Neural cell (in vitro differentiated cells): ENCODE measurements around the gene KCNIP4. TPM values are rescaled to one million over a fixed set of nuclear protein-coding genes. Genes with fewer than 3 reads are reported as not detected.

Experiments
- H2AFZ ChIP-seq: fragments of 200-600, 300-800 bp; sonication (generic), shearing (Covaris generic); 2 replicates; pipeline ENCODE4 v1.6.0; 2014; ENCODE audit warnings: low read depth, mild to moderate bottlenecking, antibody characterized with exemption, low read length, moderate library complexity
- H3F3A ChIP-seq: fragments of 200-600 bp; shearing (Covaris generic); 2 replicates; pipeline ENCODE4 v1.6.1; 2016; ENCODE audit warnings: mild to moderate bottlenecking, moderate library complexity, mixed read lengths, antibody characterized with exemption, low read length; ENCODE audit not compliant: insufficient read depth, poor library complexity, severe bottlenecking
- H3K27ac ChIP-seq: fragments of 200-600, 300-800 bp; sonication (generic), shearing (Covaris generic); 2 replicates; pipeline ENCODE4 v1.5.1; 2014; ENCODE audit warnings: mild to moderate bottlenecking, low read length, moderate library complexity
- H3K27me3 ChIP-seq: fragments of 300-800, 200-600 bp; sonication (generic), shearing (Covaris generic); 2 replicates; pipeline ENCODE4 v1.6.0; 2014; ENCODE audit warnings: mild to moderate bottlenecking, low read depth, low read length, moderate library complexity; ENCODE audit not compliant: insufficient read depth
- H3K36me3 ChIP-seq: fragments of 300-800, 200-600 bp; sonication (generic), shearing (Covaris generic); 2 replicates; pipeline ENCODE4 v1.5.1; 2014; ENCODE audit warnings: mild to moderate bottlenecking, antibody characterized with exemption, low read length, moderate library complexity; ENCODE audit not compliant: insufficient read depth
- H3K4me2 ChIP-seq: fragments of 300-800, 200-600 bp; sonication (generic), shearing (Covaris generic); 2 replicates; pipeline ENCODE4 v1.6.0; 2014; ENCODE audit warnings: mild to moderate bottlenecking, low read length
- H3K4me3 ChIP-seq: fragments of 300-800, 200-600 bp; sonication (generic), shearing (Covaris generic); 2 replicates; pipeline ENCODE4 v1.5.1; 2014; ENCODE audit warnings: mild to moderate bottlenecking, low read length, moderate library complexity
- H3K79me2 ChIP-seq: fragments of 200-600 bp; shearing (Covaris generic); replicated peaks from 2 replicates; pipeline ENCODE4 v1.6.0; 2014; ENCODE audit warnings: mild to moderate bottlenecking, low read length, moderate library complexity; ENCODE audit not compliant: insufficient read depth
- H3K9ac ChIP-seq: fragments of 300-800, 200-600 bp; sonication (generic), shearing (Covaris generic); 2 replicates; pipeline ENCODE4 v1.6.1; 2016; ENCODE audit warnings: mild to moderate bottlenecking, low read length, mixed read lengths
- H3K9me2 ChIP-seq: fragments of 200-600 bp; shearing (Covaris generic); 2 replicates; pipeline ENCODE4 v1.6.1; 2016; ENCODE audit warnings: mild to moderate bottlenecking, low read length, mixed read lengths; ENCODE audit not compliant: insufficient read depth
- H3K9me3 ChIP-seq: fragments of 200-600, 300-800 bp; sonication (generic), shearing (Covaris generic); 2 replicates; pipeline ENCODE4 v1.6.1; 2016; ENCODE audit warnings: mild to moderate bottlenecking, mixed run types, low read length, moderate library complexity, mixed read lengths
- H4K20me1 ChIP-seq: fragments of 200-600 bp; shearing (Covaris generic); 2 replicates; pipeline ENCODE4 v1.6.1; 2016; ENCODE audit warnings: mild to moderate bottlenecking, mixed run types; ENCODE audit not compliant: insufficient read depth
- EP300 ChIP-seq: fragments of 450-650 bp; conservative IDR thresholded peaks from 2 replicates; pipeline ENCODE4 v1.6.1; 2014; ENCODE audit warnings: antibody characterized with exemption, mild to moderate bottlenecking, moderate library complexity; ENCODE audit not compliant: poor library complexity, severe bottlenecking
- EZH2 ChIP-seq: fragments of 200-600, 300-800 bp; shearing (Covaris generic), sonication (generic); IDR thresholded peaks from 2 replicates; pipeline ENCODE4 v1.6.1; 2014; ENCODE audit warnings: antibody characterized with exemption, low read length, borderline replicate concordance, mild to moderate bottlenecking; ENCODE audit not compliant: insufficient read depth, poor library complexity, severe bottlenecking
- MXI1 ChIP-seq: fragments of 450-650 bp; conservative IDR thresholded peaks from 2 replicates; pipeline ENCODE4 v1.6.1; 2014; ENCODE audit warnings: antibody characterized with exemption, mild to moderate bottlenecking; ENCODE audit not compliant: poor library complexity, severe bottlenecking
- POLR2AphosphoS5 ChIP-seq: IDR thresholded peaks from 2 replicates; pipeline ENCODE4 v1.6.1; 2012
- RAD21 ChIP-seq: fragments of 450-650 bp; conservative IDR thresholded peaks from 2 replicates; pipeline ENCODE4 v1.6.1; 2014; ENCODE audit warnings: antibody characterized with exemption, mild to moderate bottlenecking, moderate library complexity
- REST ChIP-seq: IDR thresholded peaks from 2 replicates; pipeline ENCODE4 v1.6.1; 2012; ENCODE audit warnings: borderline replicate concordance
- SMC3 ChIP-seq: fragments of 450-650 bp; conservative IDR thresholded peaks from 2 replicates; pipeline ENCODE4 v1.6.1; 2014; ENCODE audit warnings: antibody characterized with exemption, mild to moderate bottlenecking, moderate library complexity; ENCODE audit not compliant: poor library complexity
- TAF1 ChIP-seq: IDR thresholded peaks from 2 replicates; pipeline ENCODE4 v1.6.1; 2012; ENCODE audit warnings: low read depth
- polyA plus RNA-seq: library from polyadenylated mRNA; depleted of rRNA; stranded (reverse); fragments of >200 nt; gene quantifications from 2 replicates; pipeline ENCODE4 v1.2.3, GENCODE V29; 2014
- TF ChIP-seq, protein P1 (sequence below): fragments of 450-650 bp; IDR thresholded peaks from 2 replicates; pipeline ENCODE4 v1.5.1; 2014; ENCODE audit warnings: antibody characterized with exemption, mild to moderate bottlenecking, moderate library complexity; ENCODE audit not compliant: poor library complexity, severe bottlenecking

Gene KCNIP4
- polyA plus RNA-seq, 1 donor from 2014 or later, result 22.8 TPM

DNA sequence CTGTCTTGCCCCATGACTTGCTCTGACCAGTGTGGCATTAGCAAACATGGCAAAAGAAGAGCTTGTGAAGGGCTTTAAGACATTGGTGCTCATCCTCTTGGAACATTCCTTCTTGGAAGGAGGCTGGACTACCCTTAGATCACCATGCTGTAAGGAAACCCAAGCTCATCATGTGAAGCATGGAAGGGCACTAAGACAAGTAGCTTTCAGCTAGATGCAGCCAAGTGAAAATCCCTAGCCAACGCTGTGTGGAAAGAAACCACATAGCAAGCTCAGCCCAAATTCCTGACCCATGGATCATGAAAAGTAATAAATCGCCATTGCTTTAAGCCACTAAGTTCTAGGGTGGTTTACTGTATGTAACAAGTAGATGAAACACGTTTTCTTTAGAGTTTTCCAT lies 1260.7 kb downstream of the KCNIP4 start:
- no peak overlapping the region for H3K4me3 ChIP-seq
- H3K9ac ChIP-seq, result no peak overlapping the region
- H3K36me3 ChIP-seq, result no peaks in the 10 kb centered on the region
- no peaks in the 10 kb centered on the region for H4K20me1 ChIP-seq
- H3K9me3 ChIP-seq, result no peaks in the 10 kb centered on the region
- no peak overlapping the region for H2AFZ ChIP-seq
- H3K9me2 ChIP-seq, result no peaks in the 10 kb centered on the region
- TF ChIP-seq, protein P1, sequence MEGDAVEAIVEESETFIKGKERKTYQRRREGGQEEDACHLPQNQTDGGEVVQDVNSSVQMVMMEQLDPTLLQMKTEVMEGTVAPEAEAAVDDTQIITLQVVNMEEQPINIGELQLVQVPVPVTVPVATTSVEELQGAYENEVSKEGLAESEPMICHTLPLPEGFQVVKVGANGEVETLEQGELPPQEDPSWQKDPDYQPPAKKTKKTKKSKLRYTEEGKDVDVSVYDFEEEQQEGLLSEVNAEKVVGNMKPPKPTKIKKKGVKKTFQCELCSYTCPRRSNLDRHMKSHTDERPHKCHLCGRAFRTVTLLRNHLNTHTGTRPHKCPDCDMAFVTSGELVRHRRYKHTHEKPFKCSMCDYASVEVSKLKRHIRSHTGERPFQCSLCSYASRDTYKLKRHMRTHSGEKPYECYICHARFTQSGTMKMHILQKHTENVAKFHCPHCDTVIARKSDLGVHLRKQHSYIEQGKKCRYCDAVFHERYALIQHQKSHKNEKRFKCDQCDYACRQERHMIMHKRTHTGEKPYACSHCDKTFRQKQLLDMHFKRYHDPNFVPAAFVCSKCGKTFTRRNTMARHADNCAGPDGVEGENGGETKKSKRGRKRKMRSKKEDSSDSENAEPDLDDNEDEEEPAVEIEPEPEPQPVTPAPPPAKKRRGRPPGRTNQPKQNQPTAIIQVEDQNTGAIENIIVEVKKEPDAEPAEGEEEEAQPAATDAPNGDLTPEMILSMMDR, result no peak
- TF ChIP-seq POLR2AphosphoS5, result no peak
- no peak for TF ChIP-seq MXI1
- TF ChIP-seq SMC3, result no peak
- no peak for TF ChIP-seq RAD21
- TF ChIP-seq TAF1, result no peak
- no peak for TF ChIP-seq EP300
- TF ChIP-seq EZH2, result no peak
- H3K4me2 ChIP-seq, result no peak overlapping the region
- H3F3A ChIP-seq, result no peaks in the 10 kb centered on the region
- H3K79me2 ChIP-seq, result no peaks in the 10 kb centered on the region
- no peak overlapping the region for H3K27ac ChIP-seq
- H3K27me3 ChIP-seq, result no peaks in the 10 kb centered on the region

DNA sequence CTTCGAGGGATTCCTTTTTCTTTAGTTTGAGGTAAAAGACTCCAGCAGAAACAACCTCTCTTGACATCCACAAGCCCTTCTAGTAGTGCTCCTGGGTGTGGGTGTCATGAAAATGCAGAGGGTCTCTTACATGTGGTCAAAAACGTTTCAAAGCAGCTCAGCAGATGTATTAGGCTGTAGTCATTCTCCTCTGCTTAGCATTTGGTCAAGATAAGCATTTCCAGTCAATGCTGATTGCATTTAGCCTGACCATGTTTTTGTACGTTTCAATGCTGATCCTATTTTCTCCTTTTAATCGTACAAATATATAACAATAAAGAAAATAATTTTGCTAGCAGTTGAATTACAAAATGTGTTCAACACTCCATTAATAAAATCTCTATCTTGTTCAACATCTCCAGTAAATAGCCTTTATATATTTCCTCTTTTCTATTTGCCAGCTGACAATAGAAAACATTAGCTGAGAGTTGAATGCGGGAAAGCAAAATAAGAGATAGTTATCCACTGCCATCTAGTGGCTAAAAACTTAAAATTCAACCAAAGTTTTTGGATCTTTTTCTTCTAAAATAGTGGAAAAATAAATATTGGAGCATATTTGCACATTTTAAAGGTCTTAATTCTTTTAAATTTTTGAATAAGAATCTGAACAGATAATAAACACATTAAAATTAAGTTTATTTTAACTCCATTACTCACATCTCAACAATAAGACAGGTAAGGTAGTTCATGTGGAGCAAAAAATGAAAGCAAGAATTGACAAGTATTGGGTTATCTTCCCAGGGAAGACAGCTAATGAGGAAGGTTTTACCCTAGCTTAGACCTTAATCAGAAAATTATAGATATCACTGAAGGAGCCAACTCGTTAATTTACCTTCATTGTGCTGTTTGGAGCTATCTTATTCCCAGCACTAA lies 1263.5 kb downstream of the KCNIP4 start:
- TF ChIP-seq RAD21 (peak; percentile 85), SMC3 (peak; percentile 81), EP300 (no peak)
- TF ChIP-seq, protein P1, result peak; percentile 82
- Histone ChIP-seq H3K4me3 (no peak overlapping the region), H3K36me3 (no peaks in the 10 kb centered on the region), H3K27me3 (no peaks in the 10 kb centered on the region), H3K9me3 (no peaks in the 10 kb centered on the region), H3K9ac (no peak overlapping the region), H3K9me2 (no peaks in the 10 kb centered on the region), H4K20me1 (no peaks in the 10 kb centered on the region), H3K4me2 (no peak overlapping the region), H3K79me2 (no peaks in the 10 kb centered on the region), H3F3A (no peaks in the 10 kb centered on the region), H3K27ac (no peak overlapping the region), H2AFZ (peak overlapping the region; percentile 35)

DNA sequence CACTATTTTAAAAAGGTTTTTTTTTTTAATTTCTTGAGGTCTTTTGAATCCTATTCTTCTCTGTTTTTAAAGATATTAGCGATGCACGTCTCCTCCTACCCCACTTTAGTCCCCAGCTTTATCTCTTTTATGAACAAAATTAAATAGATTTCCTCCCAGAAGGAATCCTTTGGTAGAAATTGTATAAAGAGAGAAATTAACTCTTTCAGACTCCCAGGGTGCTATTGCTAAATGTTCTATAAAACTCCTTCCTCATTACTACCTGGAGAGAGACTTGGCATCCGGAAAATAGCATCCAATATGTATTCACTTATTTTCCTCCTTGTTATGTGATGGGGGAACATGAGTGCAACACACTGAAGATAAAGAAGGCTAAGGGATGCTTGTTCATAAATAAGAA lies 1264.8 kb downstream of the KCNIP4 start:
- Histone ChIP-seq H4K20me1 (no peaks in the 10 kb centered on the region), H3K79me2 (no peaks in the 10 kb centered on the region), H3K27me3 (no peaks in the 10 kb centered on the region), H3K4me2 (no peak overlapping the region), H3K9me3 (no peaks in the 10 kb centered on the region), H3K9me2 (no peaks in the 10 kb centered on the region), H3K9ac (no peak overlapping the region), H3K36me3 (no peaks in the 10 kb centered on the region), H2AFZ (no peak overlapping the region), H3K4me3 (no peak overlapping the region), H3F3A (no peaks in the 10 kb centered on the region), H3K27ac (no peak overlapping the region)
- no peak for TF ChIP-seq REST
- TF ChIP-seq MXI1, result no peak
- TF ChIP-seq EZH2, result no peak
- TF ChIP-seq EP300, result no peak
- TF ChIP-seq POLR2AphosphoS5, result no peak
- TF ChIP-seq RAD21, result no peak
- TF ChIP-seq, protein P1, result no peak
- no peak for TF ChIP-seq TAF1
- TF ChIP-seq SMC3, result no peak
